HG03520 (cell line): Measurements from ENCODE around the gene IMMP2L.
"Not testable (repeated sequence)": the region's sequence is repeated elsewhere in the genome, so short reads cannot be mapped to it uniquely, and the experiment has no call there.

Experiments
- ATAC-seq: cut with Tn5 transposase; IDR thresholded peaks from one replicate; pipeline ENCODE4 v1.9.1; 2021; ENCODE audit warnings: mild to moderate bottlenecking, moderate library complexity; ENCODE audit not compliant: unreplicated experiment

The IMMP2L gene

GRCh38 chr7:111510584-111511378, 51.5 kb downstream of the IMMP2L start:
- no peak for ATAC-seq

GRCh38 chr7:111510062-111510461, 52.2 kb downstream of the IMMP2L start:
- ATAC-seq = no peak

- ATAC-seq = no peak
These were observed 53.0 kb downstream of the IMMP2L start for GRCh38 chr7:111509288-111509687.

GRCh38 chr7:111508387-111508786, 53.9 kb downstream of the IMMP2L start:
- peak; percentile 56 for ATAC-seq

GRCh38 chr7:111505422-111505821, 56.9 kb downstream of the IMMP2L start:
- ATAC-seq = not testable (repeated sequence)

- not testable (repeated sequence) for ATAC-seq
These were observed 60.5 kb downstream of the IMMP2L start for GRCh38 chr7:111501799-111502198.

GRCh38 chr7:111499027-111499426, 63.3 kb downstream of the IMMP2L start:
- ATAC-seq = no peak

GRCh38 chr7:111498391-111499007, 63.8 kb downstream of the IMMP2L start:
- ATAC-seq = no peak

- no peak for ATAC-seq
These were observed 67.0 kb downstream of the IMMP2L start for GRCh38 chr7:111495173-111495810.

GRCh38 chr7:111492234-111492633, 70.1 kb downstream of the IMMP2L start:
- ATAC-seq = no peak

GRCh38 chr7:111486472-111487142, 75.7 kb downstream of the IMMP2L start:
- no peak for ATAC-seq

GRCh38 chr7:111485701-111486380, 76.5 kb downstream of the IMMP2L start:
- ATAC-seq = no peak

- ATAC-seq = no peak
These were observed 79.2 kb downstream of the IMMP2L start for GRCh38 chr7:111483078-111483477.

- ATAC-seq = no peak
These were observed 84.6 kb downstream of the IMMP2L start for GRCh38 chr7:111477462-111478225.

- ATAC-seq = no peak
These were observed 85.6 kb downstream of the IMMP2L start for GRCh38 chr7:111476586-111477293.

- ATAC-seq = no peak
These were observed 86.3 kb downstream of the IMMP2L start for GRCh38 chr7:111475959-111476358.

- ATAC-seq = no peak
These were observed 86.9 kb downstream of the IMMP2L start for GRCh38 chr7:111475419-111475748.

GRCh38 chr7:111474723-111475418, 87.4 kb downstream of the IMMP2L start:
- ATAC-seq = no peak
